ENCODE measurements around the gene TAMALIN. TPM values are rescaled to one million over a fixed set of nuclear protein-coding genes. Genes with fewer than 3 reads are reported as not detected.
A peak's percentile ranks its signal among the peaks of the same experiment; 100 is the strongest.

TAMALIN gene
- 23.2 and 24.2 TPM in 2 replicates for total RNA-seq
- long read RNA-seq: 0 reads

DNA sequence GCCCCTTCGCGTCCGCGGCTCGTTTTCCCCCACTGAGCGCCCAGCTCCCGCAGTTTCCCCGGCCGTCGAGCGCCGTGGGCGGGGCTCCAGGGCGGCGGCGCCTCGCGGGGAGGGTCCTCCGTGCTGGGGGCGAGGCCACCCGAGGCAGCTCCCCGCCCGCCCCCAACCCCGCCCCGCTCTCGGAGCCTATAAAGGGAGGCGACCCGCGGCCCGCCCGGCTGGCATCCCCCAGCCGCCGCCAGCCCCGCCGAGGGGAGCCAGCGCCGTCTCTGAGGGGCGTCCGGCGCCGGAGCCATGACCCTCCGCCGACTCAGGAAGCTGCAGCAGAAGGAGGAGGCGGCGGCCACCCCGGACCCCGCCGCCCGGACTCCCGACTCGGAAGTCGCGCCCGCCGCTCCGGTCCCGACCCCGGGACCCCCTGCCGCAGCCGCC is at the start of gene TAMALIN:
TAMALIN (plus strand) TSS at position 221 of the 432 bp plus-strand sequence; CDS start at position 295, 74 bp downstream.
- peaks cover 4% of the 10 kb centered on the region for H3K36me3 Mint-ChIP-seq (ENCODE audit: low read depth)
- peak; percentile 64 for DNase-seq (ENCODE audit: low read depth, low spot score)
- H3K27me3 Mint-ChIP-seq (ENCODE audit: low read depth): peaks cover 48% of the 10 kb centered on the region
- H3K4me1 Mint-ChIP-seq: peaks cover 57% of the 10 kb centered on the region
- peak within 1 kb of the TSS; percentile 95 for H3K4me3 Mint-ChIP-seq
- no peaks in the 10 kb centered on the region for H3K9me3 Mint-ChIP-seq
- TF ChIP-seq, protein P1, sequence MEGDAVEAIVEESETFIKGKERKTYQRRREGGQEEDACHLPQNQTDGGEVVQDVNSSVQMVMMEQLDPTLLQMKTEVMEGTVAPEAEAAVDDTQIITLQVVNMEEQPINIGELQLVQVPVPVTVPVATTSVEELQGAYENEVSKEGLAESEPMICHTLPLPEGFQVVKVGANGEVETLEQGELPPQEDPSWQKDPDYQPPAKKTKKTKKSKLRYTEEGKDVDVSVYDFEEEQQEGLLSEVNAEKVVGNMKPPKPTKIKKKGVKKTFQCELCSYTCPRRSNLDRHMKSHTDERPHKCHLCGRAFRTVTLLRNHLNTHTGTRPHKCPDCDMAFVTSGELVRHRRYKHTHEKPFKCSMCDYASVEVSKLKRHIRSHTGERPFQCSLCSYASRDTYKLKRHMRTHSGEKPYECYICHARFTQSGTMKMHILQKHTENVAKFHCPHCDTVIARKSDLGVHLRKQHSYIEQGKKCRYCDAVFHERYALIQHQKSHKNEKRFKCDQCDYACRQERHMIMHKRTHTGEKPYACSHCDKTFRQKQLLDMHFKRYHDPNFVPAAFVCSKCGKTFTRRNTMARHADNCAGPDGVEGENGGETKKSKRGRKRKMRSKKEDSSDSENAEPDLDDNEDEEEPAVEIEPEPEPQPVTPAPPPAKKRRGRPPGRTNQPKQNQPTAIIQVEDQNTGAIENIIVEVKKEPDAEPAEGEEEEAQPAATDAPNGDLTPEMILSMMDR (conservative IDR thresholded peaks at IDR 0.05): no peak
- peak within 1 kb of the TSS; percentile 75 for H3K27ac Mint-ChIP-seq (ENCODE audit: unreplicated experiment)

DNA sequence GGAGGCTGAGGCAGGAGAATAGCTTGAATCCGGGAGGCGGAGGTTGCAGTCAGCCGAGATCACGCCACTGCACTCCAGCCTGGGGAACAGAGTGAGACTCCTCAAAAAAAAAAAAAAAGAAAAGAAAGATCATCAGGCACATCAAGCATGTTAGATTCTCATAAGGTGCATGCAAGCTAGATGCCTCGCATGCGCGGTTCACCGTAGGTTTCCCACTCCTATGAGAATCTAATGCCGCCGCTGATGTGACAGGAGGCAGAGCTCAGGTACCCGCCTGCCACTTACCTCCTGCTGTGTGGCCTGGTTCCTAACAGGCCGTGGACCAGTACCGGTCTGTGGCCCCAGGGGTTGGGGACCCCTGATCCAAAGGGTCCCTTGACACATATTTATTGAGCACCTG is 48.2 kb upstream of the TAMALIN start:
- H3K4me3 Mint-ChIP-seq: no peak overlapping the region
- H3K27ac Mint-ChIP-seq (ENCODE audit: unreplicated experiment): no peak overlapping the region
- H3K27me3 Mint-ChIP-seq (ENCODE audit: low read depth): no peaks in the 10 kb centered on the region
- peaks cover 9% of the 10 kb centered on the region for H3K36me3 Mint-ChIP-seq (ENCODE audit: low read depth)
- DNase-seq (ENCODE audit: low read depth, low spot score): no peak
- TF ChIP-seq, protein P1 (conservative IDR thresholded peaks at IDR 0.05): no peak
- no peaks in the 10 kb centered on the region for H3K9me3 Mint-ChIP-seq
- peaks cover 44% of the 10 kb centered on the region for H3K4me1 Mint-ChIP-seq

DNA sequence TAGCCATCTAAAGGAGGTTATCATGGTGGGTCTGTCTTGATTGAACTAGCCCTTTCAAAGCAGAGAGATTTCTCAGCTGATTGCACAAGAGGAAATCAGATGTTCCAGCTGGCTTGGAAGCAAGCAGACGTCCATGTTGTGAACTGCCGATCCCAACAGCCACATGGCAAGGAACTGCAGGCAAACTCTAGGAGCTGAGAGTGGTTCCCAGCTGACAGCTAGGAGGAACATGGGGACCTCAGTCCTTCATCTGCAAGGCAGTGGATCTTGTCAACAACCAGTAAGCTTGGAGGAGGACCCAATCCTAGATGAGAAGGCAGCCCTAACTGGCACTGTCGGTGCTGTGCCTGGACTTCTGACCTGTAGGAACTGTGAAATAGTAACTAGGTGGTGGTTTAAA is 47.5 kb upstream of the TAMALIN start:
- Mint-ChIP-seq H3K9me3 (no peaks in the 10 kb centered on the region), H3K27ac (ENCODE audit: unreplicated experiment) (no peak overlapping the region), H3K36me3 (ENCODE audit: low read depth) (peaks cover 9% of the 10 kb centered on the region), H3K4me3 (no peak overlapping the region), H3K27me3 (ENCODE audit: low read depth) (no peaks in the 10 kb centered on the region), H3K4me1 (peaks cover 37% of the 10 kb centered on the region)
- TF ChIP-seq, protein P1 (conservative IDR thresholded peaks at IDR 0.05): no peak
- DNase-seq (ENCODE audit: low read depth, low spot score): no peak

DNA sequence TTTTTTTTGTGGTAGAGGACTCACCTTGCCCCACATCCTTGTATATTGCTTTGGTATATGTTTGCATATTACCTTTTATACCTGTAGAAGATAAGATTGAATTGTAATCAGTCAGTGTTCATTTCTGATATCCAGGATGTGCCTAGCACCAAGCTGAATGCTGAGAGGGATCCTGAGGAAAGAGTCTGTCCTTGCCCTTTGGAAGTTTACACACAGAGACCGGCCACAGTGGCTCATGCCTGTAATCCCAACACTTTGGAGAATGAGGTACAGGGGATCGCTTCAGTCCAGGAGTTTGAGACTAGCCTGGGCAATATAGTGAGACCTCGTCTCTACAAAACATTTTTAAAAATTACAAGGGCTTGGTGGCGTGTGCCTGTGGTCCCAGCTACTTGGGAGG is 46.8 kb upstream of the TAMALIN start:
- H3K4me3 Mint-ChIP-seq: no peak overlapping the region
- no peaks in the 10 kb centered on the region for H3K9me3 Mint-ChIP-seq
- H3K27ac Mint-ChIP-seq (ENCODE audit: unreplicated experiment): no peak overlapping the region
- TF ChIP-seq, protein P1 (conservative IDR thresholded peaks at IDR 0.05): no peak
- H3K4me1 Mint-ChIP-seq: peaks cover 30% of the 10 kb centered on the region
- no peak for DNase-seq (ENCODE audit: low read depth, low spot score)
- peaks cover 12% of the 10 kb centered on the region for H3K36me3 Mint-ChIP-seq (ENCODE audit: low read depth)
- H3K27me3 Mint-ChIP-seq (ENCODE audit: low read depth): no peaks in the 10 kb centered on the region

DNA sequence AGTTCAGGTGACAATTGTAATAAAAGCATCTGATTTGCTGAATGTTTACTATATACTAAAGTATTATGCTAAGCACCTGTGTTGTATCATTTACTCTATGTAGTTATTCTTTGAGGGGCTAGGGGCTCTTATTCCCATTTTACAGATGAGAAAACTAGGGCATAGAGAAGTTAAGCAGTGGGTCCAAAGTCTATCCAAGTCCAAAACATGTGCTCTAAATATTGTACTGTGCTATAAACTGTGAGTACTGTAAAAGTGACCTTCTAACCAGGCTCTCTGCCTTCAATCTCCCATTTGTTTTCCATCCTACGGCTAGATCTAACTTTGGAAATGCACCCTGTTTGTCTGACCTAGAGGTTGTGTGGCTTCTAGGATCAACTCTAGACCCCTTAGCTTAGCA is 46.3 kb upstream of the TAMALIN start:
- Mint-ChIP-seq H3K9me3 (peaks cover 1% of the 10 kb centered on the region), H3K27ac (ENCODE audit: unreplicated experiment) (no peak overlapping the region), H3K27me3 (ENCODE audit: low read depth) (no peaks in the 10 kb centered on the region), H3K4me3 (no peak overlapping the region), H3K36me3 (ENCODE audit: low read depth) (peaks cover 14% of the 10 kb centered on the region), H3K4me1 (peaks cover 25% of the 10 kb centered on the region)
- TF ChIP-seq, protein P1 (conservative IDR thresholded peaks at IDR 0.05): no peak
- no peak for DNase-seq (ENCODE audit: low read depth, low spot score)
